Stimulated activated CD4-positive, alpha-beta T cell treated with anti-CD3 and anti-CD28 coated beads, Interleukin-1b, Interleukin-23, amount 100 ng/mL, for 24 hours (primary cell): ENCODE data around the gene MAP7D3.
"Not testable (repeated sequence)": the region's sequence is repeated elsewhere in the genome, so short reads cannot be mapped to it uniquely, and the experiment has no call there.

Experiments
- DNase-seq, 4 experiments: peaks; one replicate each; pipeline ENCODE4 v3.0.0-alpha.2; 2020; ENCODE audit warnings: low read depth in 4 of 4, low spot score in 1 of 4

Gene MAP7D3

DNA sequence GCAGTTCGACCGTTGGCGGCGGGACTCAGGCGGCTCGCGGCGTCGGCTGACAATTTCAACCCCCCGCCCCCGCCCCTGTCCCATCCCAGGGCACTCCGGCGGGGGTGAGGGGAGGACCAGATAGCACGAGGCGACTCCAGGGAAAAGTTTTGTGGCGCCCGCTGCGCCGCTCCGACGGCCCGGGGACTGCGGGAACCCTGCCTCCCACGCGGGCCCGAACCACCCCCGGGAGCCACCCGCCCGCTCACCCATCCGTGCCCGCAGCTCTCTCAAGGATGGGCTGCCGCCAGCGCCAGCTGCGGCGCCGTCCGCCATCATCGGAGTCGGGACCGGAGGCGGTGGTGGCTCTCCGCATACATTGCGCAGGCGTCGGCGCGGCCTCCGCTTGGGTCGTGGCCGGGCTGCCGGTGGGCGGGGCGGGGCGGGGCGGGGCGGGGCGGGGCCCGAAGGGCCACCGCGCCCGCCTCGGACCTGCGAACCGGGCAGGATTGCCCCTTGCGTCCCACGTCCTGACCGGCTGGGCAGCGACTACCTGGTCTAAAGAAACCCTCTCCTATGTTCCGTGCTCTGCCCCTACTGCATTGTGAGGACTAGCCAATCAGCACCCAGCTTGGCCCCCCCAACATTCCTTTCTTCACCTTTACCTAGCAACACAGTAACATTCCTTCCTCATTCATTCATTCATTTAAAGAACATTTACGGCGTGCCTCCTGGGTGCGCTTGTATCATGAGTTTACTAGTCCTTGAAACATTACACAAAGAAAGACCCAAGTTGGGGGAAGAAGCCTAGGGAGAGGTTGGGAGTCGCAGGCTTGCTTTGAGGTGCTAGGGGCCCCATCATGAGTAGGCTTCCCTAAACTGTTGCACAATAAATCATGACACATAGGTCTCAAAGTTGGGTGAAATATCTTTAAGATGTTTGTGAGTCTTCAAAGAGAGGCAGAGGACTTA, at the start of gene MAP7D3:
Gene MAP7D3 (minus strand): TSS at position 360 of the 951 bp plus-strand sequence. CDS start 42 bp downstream, at position 318.
- DNase-seq = peak in 3 of 4 experiments; percentile 17 to 41 (median 36)

- DNase-seq = not testable (repeated sequence)
Measured at GRCh38 chrX:136300721-136301120, 49.5 kb upstream of the MAP7D3 start, which contains the start of gene ADGRG4. Gene ADGRG4, plus strand, starts transcription at chrX:136300963. Its CDS starts 7,815 bp downstream, at chrX:136308778.

GRCh38 chrX:136295380-136295779, 44.2 kb upstream of the MAP7D3 start:
- DNase-seq = no peak

DNA sequence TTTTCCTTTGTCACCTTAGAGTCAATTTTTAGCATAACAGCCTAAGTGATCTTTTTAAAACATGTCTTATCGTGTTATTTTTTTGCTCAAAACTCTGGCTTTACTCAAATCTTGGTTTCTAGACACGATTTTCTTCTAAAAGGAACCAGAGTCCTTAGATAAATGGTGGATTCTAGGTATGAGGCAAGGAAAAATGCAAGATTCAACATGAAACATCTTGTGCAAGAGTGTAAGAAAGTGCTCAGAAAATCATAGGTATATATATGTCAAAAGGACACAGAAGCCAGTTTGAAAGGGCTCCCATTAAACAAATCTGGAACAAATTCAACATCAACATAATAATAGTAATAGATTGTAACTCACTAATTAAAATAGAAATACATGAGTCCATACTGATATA, 41.5 kb upstream of the MAP7D3 start:
- no peak for DNase-seq

- no peak for DNase-seq
Measured at GRCh38 chrX:136291824-136292223, 40.6 kb upstream of the MAP7D3 start.

DNA sequence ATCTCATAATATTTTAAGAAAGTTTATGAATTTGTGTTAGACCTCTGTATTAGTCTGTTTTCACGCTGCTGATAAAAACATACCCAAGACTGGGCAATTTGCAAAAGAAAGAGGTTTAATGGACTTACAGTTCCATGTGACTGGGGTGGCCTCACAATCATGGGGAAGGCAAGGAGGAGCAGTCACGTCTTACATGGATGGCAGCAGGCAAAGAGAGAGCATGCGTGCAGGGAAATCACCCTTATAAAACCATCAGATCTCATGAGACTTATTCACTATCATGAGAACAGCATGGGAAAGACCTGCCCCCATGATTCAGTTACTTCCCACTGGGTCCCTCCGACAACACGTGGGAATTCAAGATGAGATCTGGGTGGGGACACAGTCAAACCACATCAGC, 35.2 kb upstream of the MAP7D3 start:
- not testable (repeated sequence) for DNase-seq

DNA sequence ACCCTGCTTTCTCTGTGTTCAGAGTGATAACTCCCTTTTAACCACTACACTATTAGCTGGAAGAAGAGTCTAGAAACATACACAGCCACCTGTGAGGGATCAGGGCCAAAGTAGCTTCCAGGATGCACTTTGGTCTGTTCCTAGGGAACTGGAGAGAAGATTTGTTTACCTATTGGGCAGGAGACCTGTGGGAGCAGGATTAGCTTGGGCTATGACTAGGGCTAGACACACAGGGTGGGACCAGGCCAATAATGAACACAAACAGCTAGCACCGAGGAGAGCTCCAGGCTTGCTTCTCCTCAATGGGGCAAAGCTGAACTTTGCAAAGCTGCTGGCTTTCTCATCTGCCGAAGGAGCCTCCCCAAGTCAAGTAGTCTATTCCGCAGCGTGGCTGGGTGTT, 24.4 kb upstream of the MAP7D3 start:
- DNase-seq = no peak

DNA sequence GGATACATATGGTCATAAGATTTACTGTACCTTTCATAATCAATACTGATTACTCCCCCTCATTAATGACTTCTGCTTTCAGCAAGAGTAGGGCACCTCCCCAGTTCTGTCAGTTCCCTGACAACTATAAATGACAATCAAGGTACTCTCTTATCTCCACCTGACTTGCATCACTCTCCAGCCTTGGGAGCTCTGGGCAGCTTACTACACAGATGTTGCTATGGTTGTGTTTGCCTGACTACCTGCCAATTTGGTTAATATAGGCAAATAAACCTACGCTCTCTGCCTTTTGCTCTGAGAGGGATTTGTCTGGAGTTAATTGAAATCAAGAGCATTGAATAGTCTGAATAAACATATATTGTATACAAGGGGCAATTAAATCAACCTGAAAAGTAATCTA, 22.8 kb upstream of the MAP7D3 start:
- no peak for DNase-seq

GRCh38 chrX:136272325-136272724, 21.1 kb upstream of the MAP7D3 start:
- no peak for DNase-seq

GRCh38 chrX:136271300-136271699, 20.1 kb upstream of the MAP7D3 start:
- DNase-seq = no peak

DNA sequence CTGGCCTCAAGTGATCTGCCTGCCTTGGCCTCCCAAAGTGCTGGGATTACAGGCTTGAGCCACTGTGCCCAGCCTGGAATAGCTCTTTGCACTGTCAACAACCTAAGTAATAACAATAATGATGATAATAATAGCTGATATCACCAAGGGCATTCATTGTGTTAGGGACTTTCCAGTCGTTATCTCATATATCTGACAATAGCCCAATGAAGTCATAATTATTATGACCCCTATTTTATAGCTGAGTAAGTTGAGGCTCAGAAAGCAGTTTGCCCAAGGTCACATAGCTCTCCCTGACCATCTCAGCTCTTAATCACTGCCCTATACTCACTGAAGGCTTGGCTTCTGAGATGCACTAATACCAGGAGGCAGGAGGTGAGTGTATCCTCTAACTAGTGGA, 18.7 kb upstream of the MAP7D3 start:
- no peak for DNase-seq

GRCh38 chrX:136268051-136269048, 17.1 kb upstream of the MAP7D3 start:
- DNase-seq = peak in 3 of 4 experiments; percentile 14 to 30 (median 26)

GRCh38 chrX:136266828-136267227, 15.6 kb upstream of the MAP7D3 start:
- DNase-seq = no peak

GRCh38 chrX:136262812-136263315, 11.7 kb upstream of the MAP7D3 start:
- DNase-seq = no peak

- DNase-seq = no peak
Measured at GRCh38 chrX:136262243-136262642, 11.0 kb upstream of the MAP7D3 start.

DNA sequence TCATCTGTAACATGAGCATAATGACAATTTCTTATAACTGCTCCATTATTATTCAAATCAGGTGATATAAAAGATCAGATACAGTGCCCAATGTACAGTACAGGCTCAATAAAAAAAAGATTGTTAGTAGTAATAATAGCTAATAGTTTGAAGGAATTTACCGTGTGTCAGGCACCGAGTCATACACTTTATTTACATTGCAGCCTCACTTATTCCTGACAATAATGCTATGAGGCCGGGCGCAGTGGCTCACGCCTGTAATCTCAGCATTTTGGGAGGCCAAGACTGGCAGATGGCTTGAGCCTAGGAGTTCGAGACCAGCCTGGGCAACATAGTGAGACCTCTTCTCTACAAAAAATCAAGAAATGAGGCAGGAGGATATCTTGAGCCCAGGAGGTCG, 10.1 kb upstream of the MAP7D3 start:
- no peak for DNase-seq

GRCh38 chrX:136260776-136261175, 9.6 kb upstream of the MAP7D3 start:
- DNase-seq = no peak

DNA sequence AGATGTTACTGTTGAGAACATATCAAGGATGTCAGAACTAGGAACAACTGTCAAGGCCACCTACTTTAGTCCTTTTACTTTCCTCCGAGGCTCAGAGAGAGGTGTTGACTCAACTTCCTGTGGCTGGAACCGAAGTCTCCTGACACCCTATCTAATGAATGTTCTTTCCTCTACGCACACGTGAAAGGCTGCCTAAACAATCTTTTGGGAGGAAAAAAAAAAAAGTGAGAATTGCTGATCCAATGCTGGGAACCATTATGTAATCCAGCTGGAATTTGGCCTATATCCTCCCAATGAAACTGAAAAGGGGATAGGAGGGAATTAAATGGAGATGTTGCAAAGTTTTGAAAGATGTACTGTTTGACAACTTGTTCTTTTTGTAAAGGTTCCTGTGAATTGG, 8.3 kb upstream of the MAP7D3 start:
- no peak for DNase-seq

DNA sequence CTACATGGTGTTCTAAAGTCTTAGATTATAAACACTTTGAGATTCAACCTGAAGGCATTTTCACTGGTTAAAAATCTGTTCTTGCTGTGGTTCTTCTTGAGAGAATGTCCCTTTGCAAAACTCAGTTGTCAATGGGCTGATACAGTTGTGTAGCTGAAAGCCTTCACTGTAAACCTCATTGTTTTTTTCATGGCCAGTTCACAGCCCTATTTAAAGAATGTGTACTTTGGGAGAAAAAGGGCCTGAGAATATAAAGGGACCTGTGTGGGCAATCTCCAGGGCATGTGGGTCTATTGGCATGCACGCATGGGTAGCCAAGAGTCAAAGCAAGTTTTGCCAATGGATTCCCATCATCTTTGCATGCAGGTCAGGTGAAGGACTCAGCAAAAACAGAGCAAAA, 7.8 kb upstream of the MAP7D3 start:
- DNase-seq = no peak

DNA sequence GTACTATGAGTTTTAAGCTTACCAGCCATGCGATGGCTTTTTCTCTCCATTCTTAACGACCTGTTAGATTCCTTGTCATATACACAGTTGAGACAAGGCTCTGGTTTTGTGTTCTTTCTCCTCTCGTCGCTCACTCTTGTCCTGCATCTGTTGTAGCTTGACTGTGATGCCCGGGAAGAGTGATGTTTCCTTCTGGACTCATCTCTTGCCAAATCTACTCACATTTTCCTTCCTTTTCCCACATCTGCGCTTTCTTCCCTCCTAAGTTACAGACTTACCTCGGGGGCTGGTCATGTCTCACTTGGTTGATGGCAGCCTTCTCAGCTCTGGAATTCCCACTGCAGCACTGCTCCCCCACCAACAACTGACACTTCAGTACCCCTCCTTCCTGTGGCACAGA, 4.8 kb upstream of the MAP7D3 start:
- DNase-seq = no peak

GRCh38 chrX:136255541-136255940, 4.3 kb upstream of the MAP7D3 start:
- no peak for DNase-seq
